ENCODE measurements around the gene PROZ.

PROZ gene

GRCh38 chr13:113171250-113172125 is 13.0 kb downstream of the PROZ start:
- no peak overlapping the region for H3K4me3 ChIP-seq (ENCODE audit: low read depth, low read length)

DNA sequence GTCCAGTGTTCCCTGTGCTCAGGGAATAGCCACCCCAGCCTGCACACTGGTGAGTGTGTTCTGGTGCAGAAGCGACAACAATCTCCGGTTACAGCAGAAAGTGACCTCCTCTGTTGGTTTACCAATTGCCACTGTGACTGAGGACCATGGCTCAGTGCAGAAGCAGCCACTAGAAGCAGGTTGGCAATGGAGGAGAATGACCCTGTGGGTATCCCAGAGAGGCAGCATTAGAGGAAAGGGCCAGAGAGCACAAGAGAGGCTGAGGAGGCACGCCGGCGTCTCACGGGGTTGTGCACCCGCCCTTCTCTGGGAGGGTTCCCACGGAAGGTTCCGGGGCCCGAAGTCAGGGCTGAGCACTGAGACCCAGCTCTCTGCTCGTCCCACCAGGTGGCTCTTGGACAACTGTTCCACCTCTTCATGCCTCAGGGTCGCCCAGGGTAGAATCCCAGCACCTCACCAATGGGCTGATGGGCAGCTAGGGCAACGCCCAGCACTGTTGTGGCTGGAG is 14.0 kb downstream of the PROZ start:
- H3K4me3 ChIP-seq (ENCODE audit: low read depth, low read length): no peak overlapping the region

GRCh38 chr13:113176280-113176679 is 17.8 kb downstream of the PROZ start:
- no peak overlapping the region for H3K4me3 ChIP-seq (ENCODE audit: low read depth, low read length)

GRCh38 chr13:113176822-113177221 is 18.4 kb downstream of the PROZ start:
- no peak overlapping the region for H3K4me3 ChIP-seq (ENCODE audit: low read depth, low read length)

DNA sequence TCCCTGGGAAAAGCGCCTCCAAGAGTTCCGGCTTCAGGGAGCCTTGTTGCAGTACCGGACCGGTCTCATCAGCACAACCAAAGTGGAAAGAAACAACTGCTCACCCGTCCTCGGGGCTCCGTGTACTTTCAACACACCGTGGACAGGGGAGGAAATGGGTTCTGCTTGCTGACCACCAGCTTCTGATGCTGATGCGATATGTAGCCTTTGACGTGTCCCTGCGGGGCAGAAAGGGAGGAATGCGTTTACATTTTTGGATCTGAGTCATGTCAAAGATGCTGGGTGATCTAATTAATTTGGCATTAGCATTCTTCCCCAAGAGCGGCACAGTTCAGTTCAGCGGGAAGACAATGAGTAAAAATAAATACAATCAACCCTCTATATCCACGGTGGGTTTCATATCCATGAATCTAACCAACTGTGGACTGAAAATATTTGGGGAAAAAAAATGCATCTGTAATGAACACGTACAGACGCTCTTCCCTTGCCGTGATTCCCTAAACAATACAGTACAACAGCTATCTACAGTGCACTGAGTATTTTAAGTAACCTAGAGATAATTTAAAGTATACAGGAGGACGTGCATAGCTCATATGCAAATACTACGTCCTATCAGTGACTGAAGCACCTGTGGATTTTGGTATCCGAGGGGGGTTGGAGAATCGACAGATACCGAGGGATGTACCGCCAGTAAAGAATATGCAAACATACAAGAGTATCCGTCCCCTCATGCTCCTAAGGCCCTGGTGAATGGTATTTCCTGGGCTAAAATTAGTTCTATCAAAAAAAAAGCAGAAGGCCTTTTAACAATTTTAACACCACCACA is 19.8 kb downstream of the PROZ start:
- no peak overlapping the region for H3K4me3 ChIP-seq (ENCODE audit: low read depth, low read length)

GRCh38 chr13:113178896-113179167 is 20.4 kb downstream of the PROZ start:
- no peak overlapping the region for H3K4me3 ChIP-seq (ENCODE audit: low read depth, low read length)

DNA sequence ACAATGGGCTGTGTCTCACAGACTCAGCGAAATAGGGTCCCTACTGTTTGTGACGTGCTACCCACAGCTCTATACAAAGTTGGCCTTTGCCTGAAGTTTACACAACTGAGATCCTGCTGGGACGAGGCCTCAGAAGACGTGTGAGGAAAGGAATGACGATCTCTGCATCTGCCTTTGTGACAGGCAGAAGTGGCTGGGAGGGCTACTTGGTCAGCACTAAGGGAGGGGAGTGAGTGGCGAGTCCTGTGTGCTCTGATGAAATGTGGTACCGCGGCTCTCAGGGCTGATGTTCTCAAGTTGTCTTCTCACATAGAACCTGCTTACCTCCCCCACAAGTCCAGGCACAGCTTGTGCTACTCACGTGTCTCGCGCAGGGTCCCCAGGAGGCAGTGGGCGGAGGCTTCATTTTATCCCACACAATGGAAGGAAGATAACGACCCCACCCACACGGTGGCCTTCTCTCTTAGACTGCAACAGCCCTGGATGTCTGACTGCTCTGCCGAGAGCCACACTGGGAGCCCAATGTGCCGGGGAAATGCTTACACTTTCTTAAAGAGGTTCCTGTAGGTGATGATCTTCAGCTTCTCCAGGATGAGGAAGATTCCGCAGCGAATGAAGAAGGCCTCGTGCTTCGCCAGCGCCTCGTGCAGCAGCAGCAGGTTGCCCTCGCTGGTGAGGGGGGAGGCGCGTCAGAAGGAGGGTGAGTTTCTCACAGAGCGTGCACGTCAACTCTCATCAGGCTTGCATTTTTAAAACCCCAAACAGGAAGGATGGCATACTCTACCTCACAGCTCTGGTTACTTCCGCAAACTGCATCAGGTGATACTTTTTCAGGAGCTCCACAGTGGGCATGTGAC is 21.2 kb downstream of the PROZ start:
- H3K4me3 ChIP-seq (ENCODE audit: low read depth, low read length): no peak overlapping the region

DNA sequence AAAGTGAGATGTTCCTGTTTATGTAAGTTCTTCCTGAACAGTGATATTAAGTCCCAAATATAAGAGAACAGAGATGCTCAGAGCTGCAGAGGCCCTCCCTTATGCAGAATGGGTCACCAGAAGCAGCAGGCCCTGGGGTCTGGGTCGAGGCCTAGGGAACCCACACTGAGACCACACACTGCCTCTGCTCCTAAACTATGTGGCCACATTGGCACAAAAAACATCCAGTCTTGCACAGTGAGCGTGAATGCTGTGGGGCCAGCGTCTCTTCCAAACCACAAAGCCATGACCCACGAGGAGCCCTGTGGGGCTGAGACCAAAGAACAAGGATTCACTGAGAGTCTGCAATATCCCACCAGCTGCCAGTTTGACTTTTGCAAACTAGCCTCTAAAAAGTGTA is 23.6 kb downstream of the PROZ start:
- no peak overlapping the region for H3K4me3 ChIP-seq (ENCODE audit: low read depth, low read length)

- no peak overlapping the region for H3K4me3 ChIP-seq (ENCODE audit: low read depth, low read length)
These were observed 25.1 kb downstream of the PROZ start for GRCh38 chr13:113183450-113184129.

GRCh38 chr13:113184568-113185440 is 26.4 kb downstream of the PROZ start:
- H3K4me3 ChIP-seq (ENCODE audit: low read depth, low read length): no peak overlapping the region

DNA sequence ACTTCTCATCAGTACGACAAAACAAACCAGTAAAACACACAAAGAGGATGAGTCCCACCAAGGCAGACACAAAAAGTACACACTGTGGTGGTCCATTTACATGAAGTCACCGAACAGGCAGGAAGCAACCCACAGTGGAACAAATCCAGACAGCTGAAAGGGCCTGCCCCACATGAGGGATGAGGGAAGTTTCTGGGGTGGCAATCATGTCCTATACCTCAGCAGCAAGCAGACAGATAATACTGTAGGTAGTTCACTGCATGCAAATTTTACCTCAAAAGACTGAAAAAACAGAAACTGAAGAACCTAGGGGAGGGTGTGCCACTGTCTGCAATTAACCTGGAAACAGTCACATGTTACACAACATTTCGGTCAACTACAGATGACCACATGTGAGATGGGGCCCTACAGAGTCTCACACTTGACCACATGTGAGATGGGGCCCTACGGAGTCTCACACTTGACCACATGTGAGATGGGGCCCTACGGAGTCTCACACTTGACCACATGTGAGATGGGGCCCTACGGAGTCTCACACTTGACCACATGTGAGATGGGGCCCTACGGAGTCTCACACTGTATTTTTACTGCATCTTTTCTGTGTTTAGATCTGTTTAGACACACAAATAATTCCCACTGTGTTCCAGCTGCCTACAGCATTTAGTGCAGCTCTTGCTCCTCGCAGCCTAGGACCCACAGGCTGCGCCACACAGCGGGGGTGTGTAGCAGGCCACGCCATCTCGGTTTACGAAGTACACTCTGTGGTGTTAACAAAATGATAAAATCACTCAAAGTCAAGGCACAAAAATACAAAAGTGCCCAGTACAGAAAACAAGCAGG is 27.8 kb downstream of the PROZ start:
- H3K4me3 ChIP-seq (ENCODE audit: low read depth, low read length): no peak overlapping the region

DNA sequence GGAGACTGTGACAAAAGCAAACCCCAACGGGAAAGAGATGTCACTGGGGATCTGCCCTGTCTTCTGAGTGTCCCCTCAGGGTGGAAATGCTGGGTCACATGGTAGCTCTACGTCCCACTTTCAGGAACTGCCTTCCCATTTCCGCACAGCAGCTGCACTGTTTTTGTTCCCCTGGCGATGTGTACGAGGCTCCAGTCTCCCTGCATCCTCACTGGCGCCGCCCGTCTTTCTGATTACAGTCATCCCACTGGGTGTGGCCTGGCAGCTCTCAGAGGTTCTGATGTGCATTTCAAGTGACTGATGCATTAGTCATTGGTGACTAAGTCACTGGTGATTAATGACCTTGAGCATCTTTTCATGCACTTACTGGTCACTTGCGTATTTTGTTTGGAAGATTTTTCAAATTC is 28.8 kb downstream of the PROZ start:
- H3K4me3 ChIP-seq (ENCODE audit: low read depth, low read length): no peak overlapping the region

- H3K4me3 ChIP-seq (ENCODE audit: low read depth, low read length): no peak overlapping the region
These were observed 29.6 kb downstream of the PROZ start for GRCh38 chr13:113187883-113188665.

GRCh38 chr13:113190181-113190580 is 31.7 kb downstream of the PROZ start:
- H3K4me3 ChIP-seq (ENCODE audit: low read depth, low read length): no peak overlapping the region

GRCh38 chr13:113192279-113192678 is 33.8 kb downstream of the PROZ start:
- no peak overlapping the region for H3K4me3 ChIP-seq (ENCODE audit: low read depth, low read length)

GRCh38 chr13:113192902-113193301 is 34.5 kb downstream of the PROZ start:
- H3K4me3 ChIP-seq (ENCODE audit: low read depth, low read length): no peak overlapping the region

GRCh38 chr13:113195360-113195759 is 36.9 kb downstream of the PROZ start:
- H3K4me3 ChIP-seq (ENCODE audit: low read depth, low read length): no peak overlapping the region
